A549 (cell line): ENCODE data around the gene POLR2I. TPM values are rescaled to one million over a fixed set of nuclear protein-coding genes. Genes with fewer than 3 reads are reported as not detected.

Source experiments
- ATAC-seq, 2 experiments: fragments of 200-7000 bp in 1 of 2; fragments of >200 bp in 1 of 2; cut with Nextera tagmentation in 1 of 2; cut with Tn5 transposase in 1 of 2; 3 replicates each; pipeline versions ENCODE4 v1.8.0 to v1.9.1; 2018 to 2020; ENCODE audit warnings: mild to moderate bottlenecking in 1 of 2, moderate library complexity in 1 of 2
- CTCF ChIA-PET: fragments of 300-600 bp; sonication (Branson Sonifier 250); formaldehyde crosslinking; extraction: SDS; loops from one replicate; lab custom pipeline; 2021; ENCODE audit warnings: antibody characterized with exemption, inconsistent platforms; lab: Yijun Ruan, JAX
- POLR2A ChIA-PET: fragments of 350-600 bp; formaldehyde crosslinking; extraction: SDS; loops from one replicate; lab custom pipeline; 2021; ENCODE audit warnings: antibody characterized with exemption, inconsistent platforms; lab: Yijun Ruan, JAX
- DNase-seq, 2 experiments: peaks; one replicate each; pipeline versions ENCODE4 v3.0.0 to v3.0.0-alpha.2; 2011 to 2016; ENCODE audit warnings: low read depth in 1 of 2, low spot score in 1 of 2
- FAIRE-seq: peaks from 2 replicates; lab custom pipeline; 2011; peaks lifted over from hg19 to GRCh38; lab: Jason Lieb, UNC
- H3K27ac ChIP-seq, 2 experiments: fragments of >200 bp; sonication (Bioruptor Twin); formaldehyde crosslinking; 3 replicates each; pipeline ENCODE4 v1.5.1; 2016 to 2017
- H3K4me1 ChIP-seq: fragments of >200 bp; sonication (Bioruptor Twin); formaldehyde crosslinking; 3 replicates; pipeline ENCODE4 v1.6.1; 2016
- H3K4me2 ChIP-seq: fragments of >200 bp; sonication (Bioruptor Twin); formaldehyde crosslinking; 3 replicates; pipeline ENCODE4 v1.6.1; 2016
- H3K4me3 ChIP-seq: fragments of >200 bp; sonication (Bioruptor Twin); formaldehyde crosslinking; 3 replicates; pipeline ENCODE4 v1.5.1; 2016
- H3K9me3 ChIP-seq: fragments of >200 bp; sonication (Bioruptor Twin); formaldehyde crosslinking; 3 replicates; pipeline ENCODE4 v1.6.1; 2016
- BCL3 ChIP-seq: fragments of >200 bp; sonication (Bioruptor Twin); formaldehyde crosslinking; IDR thresholded peaks from 3 replicates; pipeline ENCODE4 v1.6.1; 2016
- BHLHE40 ChIP-seq: IDR thresholded peaks from 2 replicates; pipeline ENCODE4 v1.6.1; 2012; ENCODE audit warnings: low read depth, low read length, inconsistent platforms
- CEBPB ChIP-seq, 2 experiments: fragments of >200 bp in 1 of 2; sonication (Bioruptor Twin) in 1 of 2; formaldehyde crosslinking in 1 of 2; IDR thresholded peaks; 2 replicates each; pipeline ENCODE4 v1.6.1; 2012 to 2016
- CTCF ChIP-seq: fragments of >200 bp; sonication (Bioruptor Twin); formaldehyde crosslinking; IDR thresholded peaks from 3 replicates; pipeline ENCODE4 v1.5.1; 2016
- E2F6 ChIP-seq: IDR thresholded peaks from 2 replicates; pipeline ENCODE4 v1.6.1; 2012; ENCODE audit warnings: low read depth, borderline replicate concordance
- EHMT2 ChIP-seq: fragments of 200-600 bp; sonication (generic); IDR thresholded peaks from 2 replicates; pipeline ENCODE4 v1.6.1; 2016; ENCODE audit warnings: antibody characterized with exemption, low read depth, mild to moderate bottlenecking, moderate library complexity
- ELK1 ChIP-seq: fragments of 150-350 bp; IDR thresholded peaks from 2 replicates; pipeline ENCODE4 v1.6.1; 2014; ENCODE audit warnings: low read depth, mild to moderate bottlenecking, low read length
- ESRRA ChIP-seq: fragments of 150-350 bp; IDR thresholded peaks from 2 replicates; pipeline ENCODE4 v1.6.1; 2014; ENCODE audit warnings: mild to moderate bottlenecking, low read length, borderline replicate concordance
- HOXB13 ChIP-seq: fragments of 250-450 bp; sonication (Bioruptor Pico); IDR thresholded peaks from 2 replicates; pipeline ENCODE4 v1.5.0; 2020; ENCODE audit warnings: low read depth, mild to moderate bottlenecking, moderate library complexity
- HOXB5 ChIP-seq: fragments of 250-450 bp; sonication (Bioruptor Pico); IDR thresholded peaks from 2 replicates; pipeline ENCODE4 v1.5.0; 2020; ENCODE audit warnings: mild to moderate bottlenecking, moderate library complexity
- JUN ChIP-seq, 2 experiments: fragments of >200 bp; sonication (Bioruptor Twin); formaldehyde crosslinking; IDR thresholded peaks; 2 replicates in 1 of 2; 3 replicates in 1 of 2; pipeline ENCODE4 v1.6.1; 2016 to 2017
- MAZ ChIP-seq: fragments of 150-350 bp; IDR thresholded peaks from 2 replicates; pipeline ENCODE4 v1.6.1; 2014; ENCODE audit warnings: antibody characterized with exemption, low read depth, low read length, borderline replicate concordance
- NR3C1 ChIP-seq: fragments of >200 bp; sonication (Bioruptor Twin); formaldehyde crosslinking; IDR thresholded peaks from 3 replicates; pipeline ENCODE4 v1.6.1; 2017
- PBX3 ChIP-seq: IDR thresholded peaks from 2 replicates; pipeline ENCODE4 v1.6.1; 2012
- PHF8 ChIP-seq: fragments of 200-600 bp; sonication (generic); IDR thresholded peaks from 2 replicates; pipeline ENCODE4 v1.6.1; 2016; ENCODE audit warnings: low read depth, mild to moderate bottlenecking, antibody characterized with exemption, moderate library complexity, borderline replicate concordance
- POLR2AphosphoS2 ChIP-seq: conservative IDR thresholded peaks from 2 replicates; pipeline ENCODE4 v1.6.1; 2012; ENCODE audit warnings: low read length, improper control_type of control experiment, inconsistent platforms
- RCOR1 ChIP-seq: fragments of 150-350 bp; IDR thresholded peaks from 2 replicates; pipeline ENCODE4 v1.6.1; 2014; ENCODE audit warnings: antibody characterized with exemption, low read length, low read depth
- RNF2 ChIP-seq: fragments of 200-600 bp; sonication (generic); IDR thresholded peaks from 2 replicates; pipeline ENCODE4 v1.6.1; 2016; ENCODE audit warnings: low read depth, mild to moderate bottlenecking, antibody characterized with exemption, moderate library complexity, borderline replicate concordance
- SREBF2 ChIP-seq: fragments of 450-650 bp; IDR thresholded peaks from 2 replicates; pipeline ENCODE4 v1.6.1; 2014; ENCODE audit warnings: mild to moderate bottlenecking, moderate library complexity
- TFCP2L1 ChIP-seq: fragments of 250-450 bp; sonication (Bioruptor Pico); IDR thresholded peaks from 2 replicates; pipeline ENCODE4 v1.5.0; 2021; ENCODE audit warnings: mild to moderate bottlenecking
- ZC3H11A ChIP-seq: fragments of 450-650 bp; IDR thresholded peaks from 2 replicates; pipeline ENCODE4 v1.6.1; 2014; ENCODE audit warnings: antibody characterized with exemption, mild to moderate bottlenecking
- WGBS: methylation state at CpG from one replicate; pipeline ENCODE4 v1.1.6; 2017; ENCODE audit errors: missing lambda C conversion rate; 5-methylcytosine and 5-hydroxymethylcytosine counted together
- polyA plus RNA-seq, 4 experiments: library from polyadenylated mRNA; depleted of rRNA in 3 of 4; stranded (reverse); fragments of >200 nt; fragmentation: RNase III in 1 of 4; extraction: RNeasy Plus Mini Kit Qiagen cat#74134 plus additional on column Dnase treatment in 1 of 4; gene quantifications; 2 replicates in 3 of 4; 3 replicates in 1 of 4; pipeline ENCODE4 v1.2.3, GENCODE V29; 2011 to 2017

The POLR2I gene
- polyA plus RNA-seq, 2 of the 4 experiments (the other 2 are of a cell fraction), result 123 to 277 TPM

- H3K4me1 ChIP-seq, result peaks cover 5% of the 10 kb centered on the region; the same call in 2 of the 3 replicates
- ChIA-PET POLR2A (interaction anchor here (0.9 to 6.3 kb wide), 2 partner anchors 11 to 50 kb away, joined by 3 to 52 read pairs; partner anchors contain the start of genes POLR2I, TBCB and THAP8), CTCF (interaction anchor here (0.7 to 15.7 kb wide), 13 partner anchors 8 to 110 kb away, joined by 3 to 157 read pairs (median 5); partner anchors contain the start of genes POLR2I, TBCB, THAP8 and WDR62)
- DNase-seq (peak in 1 of 2 experiments; percentile 38), FAIRE-seq (peak; percentile 78), ATAC-seq (peak; percentile 3 to 7; a peak in 4 of 6 replicates)
- no peak overlapping the region for H3K4me2 ChIP-seq
- 85% methylated on average over 12 of the region's 12 CpGs for WGBS
- no peak overlapping the region for H3K27ac ChIP-seq
- no peak overlapping the region for H3K4me3 ChIP-seq
- H3K9me3 ChIP-seq, result no peaks in the 10 kb centered on the region
- TF ChIP-seq ZC3H11A, result no peak
- no peak for TF ChIP-seq JUN (IDR thresholded peaks at IDR 0.05)
- TF ChIP-seq EHMT2, result no peak
- no peak for TF ChIP-seq ESRRA
- no peak for TF ChIP-seq POLR2AphosphoS2
- no peak for TF ChIP-seq NR3C1
- TF ChIP-seq SREBF2, result no peak
- TF ChIP-seq, all 56 proteins: peak for 0
Observed at GRCh38 chr19:36103842-36104552, 10.7 kb downstream of the POLR2I start.

- POLR2A ChIA-PET, result interaction anchor here (6.3 kb wide), 1 partner anchor 12 kb away, joined by 52 read pairs; the partner anchor contains the start of genes POLR2I and TBCB
Observed at GRCh38 chr19:36103040-36103626, 11.5 kb downstream of the POLR2I start.

GRCh38 chr19:36101550-36102327, 12.9 kb downstream of the POLR2I start:
- H3K4me3 ChIP-seq, result no peak overlapping the region
- WGBS, result 91% methylated on average over 26 of the region's 27 CpGs
- peak in 1 of 2 experiments; percentile 1; a peak in 1 of 6 replicates for ATAC-seq
- no peak for FAIRE-seq
- no peak overlapping the region for H3K27ac ChIP-seq
- no peak overlapping the region for H3K4me2 ChIP-seq
- POLR2A ChIA-PET, result interaction anchor here (0.6 to 6.3 kb wide), 2 partner anchors 13 to 31 kb away, joined by 4 to 52 read pairs; partner anchors contain the start of genes POLR2I and TBCB
- no peak for DNase-seq
- H3K9me3 ChIP-seq, result no peaks in the 10 kb centered on the region
- CTCF ChIA-PET, result interaction anchor here (0.9 to 15.7 kb wide), 9 partner anchors 8 to 44 kb away, joined by 3 to 157 read pairs (median 7); partner anchors contain the start of genes OVOL3, POLR2I, TBCB and THAP8
- H3K4me1 ChIP-seq, result peaks cover 5% of the 10 kb centered on the region; the same call in 2 of the 3 replicates
- TF ChIP-seq MAZ (no peak), ZC3H11A (no peak), ELK1 (no peak), TFCP2L1 (no peak), NR3C1 (no peak), RCOR1 (no peak), PHF8 (no peak), PBX3 (no peak), BCL3 (no peak), CTCF (no peak), RNF2 (no peak), HOXB13 (no peak), BHLHE40 (no peak), SREBF2 (no peak), E2F6 (no peak), CEBPB (IDR thresholded peaks at IDR 0.05) (no peak), POLR2AphosphoS2 (no peak; the same call in 1 of the 2 replicates), HOXB5 (CRISPR knock-in tag) (no peak)

More at GRCh38 chr19:36103040-36103626, 11.5 kb downstream of the POLR2I start:
- Histone ChIP-seq H3K4me3 (no peak overlapping the region), H3K4me1 (peaks cover 5% of the 10 kb centered on the region; the same call in 2 of the 3 replicates), H3K27ac (no peak overlapping the region), H3K4me2 (no peak overlapping the region), H3K9me3 (no peaks in the 10 kb centered on the region)
- WGBS, result 96% methylated on average over 24 of the region's 24 CpGs
- CTCF ChIA-PET, result interaction anchor here (0.6 to 15.7 kb wide), 11 partner anchors 8 to 141 kb away, joined by 3 to 157 read pairs (median 6); partner anchors contain the start of genes POLR2I, TBCB, THAP8 and WDR62
- no peak for FAIRE-seq
- no peak for DNase-seq
- TF ChIP-seq POLR2AphosphoS2 (0 out of 2 replicates have a peak, but pooled peaks have one; percentile 31), TFCP2L1 (no peak)
- ATAC-seq, result 0 out of 6 replicates have a peak, but pooled peaks have one; percentile 1
